HEK293 (cell line): Measurements from ENCODE around the gene CDK10.

Experiments
- CTCF ChIA-PET: fragments of 350-600 bp; formaldehyde crosslinking; extraction: SDS; loops from one replicate; lab custom pipeline; 2021; ENCODE audit warnings: antibody characterized with exemption; lab: Yijun Ruan, JAX
- POLR2A ChIA-PET: fragments of 300-600 bp; formaldehyde crosslinking; extraction: SDS; loops from one replicate; lab custom pipeline; 2020; ENCODE audit warnings: antibody characterized with exemption, inconsistent platforms; lab: Yijun Ruan, JAX
- H3K27ac ChIP-seq: fragments of 200-500 bp; sonication (Bioruptor generic); 2 replicates; pipeline ENCODE4 v1.5.1; 2014; ENCODE audit warnings: low read depth, low read length, control low read depth, inconsistent platforms; ENCODE audit errors: extremely low read depth
- H3K36me3 ChIP-seq, 2 experiments: fragments of 200-500 bp in 1 of 2; sonication (Bioruptor generic) in 1 of 2; 1 replicate in 1 of 2; 2 replicates in 1 of 2; pipeline ENCODE4 v1.5.1; 2014 to 2017; ENCODE audit warnings: inconsistent platforms in 2 of 2, low read length in 2 of 2; ENCODE audit not compliant: control insufficient read depth in 2 of 2, insufficient read depth in 1 of 2
- H3K4me1 ChIP-seq: fragments of 200-500 bp; sonication (Bioruptor generic); 2 replicates; pipeline ENCODE4 v1.5.1; 2014; ENCODE audit warnings: mild to moderate bottlenecking, low read length, inconsistent platforms; ENCODE audit not compliant: control insufficient read depth, insufficient read depth
- H3K4me3 ChIP-seq: 2 replicates; pipeline ENCODE4 v1.5.1; 2011; ENCODE audit warnings: low read depth, mild to moderate bottlenecking, control low read depth, low read length, moderate library complexity
- H3K9me3 ChIP-seq: fragments of 200-500 bp; sonication (Bioruptor generic); 2 replicates; pipeline ENCODE4 v1.5.1; 2014; ENCODE audit warnings: low read depth, low read length, inconsistent platforms; ENCODE audit not compliant: control insufficient read depth, insufficient read depth
- AEBP2 ChIP-seq: fragments of 450-650 bp; formaldehyde crosslinking; IDR thresholded peaks from 2 replicates; pipeline ENCODE4 v1.5.1; 2016; ENCODE audit warnings: missing biosample characterization, missing genetic modification characterization, borderline replicate concordance
- GLIS1 ChIP-seq: fragments of 450-650 bp; formaldehyde crosslinking; IDR thresholded peaks from 2 replicates; pipeline ENCODE4 v1.5.1; 2016; ENCODE audit warnings: missing biosample characterization, missing genetic modification characterization
- KLF8 ChIP-seq: fragments of 450-650 bp; formaldehyde crosslinking; IDR thresholded peaks from 2 replicates; pipeline ENCODE4 v1.5.1; 2016; ENCODE audit warnings: missing biosample characterization, missing genetic modification characterization
- OSR2 ChIP-seq: fragments of 450-650 bp; formaldehyde crosslinking; IDR thresholded peaks from 2 replicates; pipeline ENCODE4 v1.5.1; 2016; ENCODE audit warnings: missing biosample characterization, missing genetic modification characterization
- PRDM6 ChIP-seq: fragments of 450-650 bp; formaldehyde crosslinking; IDR thresholded peaks from 2 replicates; pipeline ENCODE4 v1.5.1; 2017; ENCODE audit warnings: missing biosample characterization, missing genetic modification characterization
- REPIN1 ChIP-seq: fragments of 450-650 bp; formaldehyde crosslinking; IDR thresholded peaks from 2 replicates; pipeline ENCODE4 v1.5.1; 2017; ENCODE audit warnings: missing biosample characterization, missing genetic modification characterization, low read depth
- SETDB1 ChIP-seq: IDR thresholded peaks from one replicate; pipeline ENCODE4 v1.6.1; 2017; ENCODE audit warnings: mild to moderate bottlenecking, low read length, moderate library complexity, mixed read lengths; ENCODE audit not compliant: insufficient read length
- ZNF10 ChIP-seq: fragments of 450-650 bp; formaldehyde crosslinking; IDR thresholded peaks from 2 replicates; pipeline ENCODE4 v1.5.1; 2017; ENCODE audit warnings: missing biosample characterization, missing genetic modification characterization
- ZNF2 ChIP-seq: fragments of 450-650 bp; formaldehyde crosslinking; IDR thresholded peaks from 2 replicates; pipeline ENCODE4 v1.5.1; 2016; ENCODE audit warnings: missing biosample characterization, missing genetic modification characterization
- ZNF223 ChIP-seq: fragments of 450-650 bp; formaldehyde crosslinking; IDR thresholded peaks from 2 replicates; pipeline ENCODE4 v1.5.1; 2016; ENCODE audit warnings: missing biosample characterization, missing genetic modification characterization
- ZNF248 ChIP-seq: fragments of 450-650 bp; formaldehyde crosslinking; IDR thresholded peaks from 2 replicates; pipeline ENCODE4 v1.5.1; 2017; ENCODE audit warnings: missing biosample characterization, missing genetic modification characterization
- ZNF280D ChIP-seq: fragments of 450-650 bp; formaldehyde crosslinking; IDR thresholded peaks from 2 replicates; pipeline ENCODE4 v1.5.1; 2016; ENCODE audit warnings: missing biosample characterization, missing genetic modification characterization
- ZNF324 ChIP-seq: fragments of 450-650 bp; formaldehyde crosslinking; IDR thresholded peaks from 2 replicates; pipeline ENCODE4 v1.5.1; 2016; ENCODE audit warnings: missing biosample characterization, missing genetic modification characterization
- ZNF341 ChIP-seq: fragments of 450-650 bp; formaldehyde crosslinking; IDR thresholded peaks from 2 replicates; pipeline ENCODE4; 2016; ENCODE audit warnings: low read depth, missing biosample characterization, missing genetic modification characterization
- ZNF362 ChIP-seq: fragments of 450-650 bp; formaldehyde crosslinking; IDR thresholded peaks from 2 replicates; pipeline ENCODE4 v1.5.1; 2016; ENCODE audit warnings: missing biosample characterization, missing genetic modification characterization
- ZNF37A ChIP-seq: fragments of 450-650 bp; IDR thresholded peaks from 2 replicates; pipeline ENCODE4 v1.5.1; 2018; ENCODE audit warnings: missing biosample characterization, missing genetic modification characterization
- ZNF394 ChIP-seq: fragments of 450-650 bp; formaldehyde crosslinking; IDR thresholded peaks from 2 replicates; pipeline ENCODE4 v1.5.1; 2016; ENCODE audit warnings: missing biosample characterization, missing genetic modification characterization, mild to moderate bottlenecking, moderate library complexity, borderline replicate concordance
- ZNF416 ChIP-seq: fragments of 450-650 bp; formaldehyde crosslinking; IDR thresholded peaks from 2 replicates; pipeline ENCODE4 v1.5.1; 2016; ENCODE audit warnings: missing biosample characterization, missing genetic modification characterization
- ZNF513 ChIP-seq: fragments of 450-650 bp; IDR thresholded peaks from 2 replicates; pipeline ENCODE4 v1.5.1; 2018; ENCODE audit warnings: missing biosample characterization, missing genetic modification characterization
- ZNF529 ChIP-seq: fragments of 450-650 bp; formaldehyde crosslinking; IDR thresholded peaks from 2 replicates; pipeline ENCODE4 v1.5.1; 2017; ENCODE audit warnings: missing genetic modification characterization, missing biosample characterization; ENCODE audit not compliant: insufficient replicate concordance
- ZNF621 ChIP-seq: fragments of 450-650 bp; formaldehyde crosslinking; IDR thresholded peaks from 2 replicates; pipeline ENCODE4 v1.5.1; 2017; ENCODE audit warnings: missing biosample characterization, missing genetic modification characterization
- ZNF626 ChIP-seq: fragments of 450-650 bp; sonication (Bioruptor Pico); formaldehyde crosslinking; IDR thresholded peaks from 2 replicates; pipeline ENCODE4 v1.5.1; 2018; ENCODE audit warnings: missing biosample characterization, missing genetic modification characterization, inconsistent platforms
- ZNF664 ChIP-seq: fragments of 450-650 bp; formaldehyde crosslinking; IDR thresholded peaks from 2 replicates; pipeline ENCODE4 v1.5.1; 2016; ENCODE audit warnings: missing biosample characterization, missing genetic modification characterization
- ZNF76 ChIP-seq: fragments of 450-650 bp; formaldehyde crosslinking; IDR thresholded peaks from 2 replicates; pipeline ENCODE4; 2016; ENCODE audit warnings: low read depth, missing biosample characterization, missing genetic modification characterization, borderline replicate concordance
- ZNF791 ChIP-seq: fragments of 450-650 bp; formaldehyde crosslinking; IDR thresholded peaks from 2 replicates; pipeline ENCODE4 v1.5.1; 2016; ENCODE audit warnings: missing biosample characterization, missing genetic modification characterization
- TF ChIP-seq, protein P1 (sequence below): fragments of 450-650 bp; formaldehyde crosslinking; IDR thresholded peaks from 2 replicates; pipeline ENCODE4 v1.5.1; 2016; ENCODE audit warnings: missing biosample characterization, missing genetic modification characterization
- TF ChIP-seq, protein P2 (sequence below): fragments of 450-650 bp; formaldehyde crosslinking; IDR thresholded peaks from 2 replicates; pipeline ENCODE4 v1.5.1; 2016; ENCODE audit warnings: missing biosample characterization, missing genetic modification characterization

CDK10 gene

GRCh38 chr16:89678258-89678657 is 8.2 kb upstream of the CDK10 start:
- Histone ChIP-seq H3K4me1 (no peaks in the 10 kb centered on the region), H3K36me3 (no peaks in the 10 kb centered on the region; a peak in 1 of 3 replicates), H3K27ac (no peak overlapping the region), H3K4me3 (no peak overlapping the region), H3K9me3 (no peaks in the 10 kb centered on the region)
- CTCF ChIA-PET: no interaction called here
- POLR2A ChIA-PET: interaction anchor here (0.6 to 1.2 kb wide), 2 partner anchors 8 to 87 kb away, joined by 3 read pairs; partner anchors contain the start of gene CDK10
- no peak for TF ChIP-seq PRDM6 (tag by site-specific recombination)
- no peak for TF ChIP-seq ZNF10 (tag by site-specific recombination)
- no peak for TF ChIP-seq ZNF76 (tag by site-specific recombination)
- peak; percentile 69; the same call in 1 of the 2 replicates for TF ChIP-seq ZNF626
- TF ChIP-seq ZNF513 (tag by site-specific recombination): no peak
- 0 out of 2 replicates have a peak, but pooled peaks have one; percentile 24 for TF ChIP-seq ZNF362 (tag by site-specific recombination)
- TF ChIP-seq GLIS1: no peak
- TF ChIP-seq AEBP2 (tag by site-specific recombination): no peak
- peak; percentile 98 for TF ChIP-seq SETDB1
- no peak for TF ChIP-seq KLF8
- TF ChIP-seq, protein P1, sequence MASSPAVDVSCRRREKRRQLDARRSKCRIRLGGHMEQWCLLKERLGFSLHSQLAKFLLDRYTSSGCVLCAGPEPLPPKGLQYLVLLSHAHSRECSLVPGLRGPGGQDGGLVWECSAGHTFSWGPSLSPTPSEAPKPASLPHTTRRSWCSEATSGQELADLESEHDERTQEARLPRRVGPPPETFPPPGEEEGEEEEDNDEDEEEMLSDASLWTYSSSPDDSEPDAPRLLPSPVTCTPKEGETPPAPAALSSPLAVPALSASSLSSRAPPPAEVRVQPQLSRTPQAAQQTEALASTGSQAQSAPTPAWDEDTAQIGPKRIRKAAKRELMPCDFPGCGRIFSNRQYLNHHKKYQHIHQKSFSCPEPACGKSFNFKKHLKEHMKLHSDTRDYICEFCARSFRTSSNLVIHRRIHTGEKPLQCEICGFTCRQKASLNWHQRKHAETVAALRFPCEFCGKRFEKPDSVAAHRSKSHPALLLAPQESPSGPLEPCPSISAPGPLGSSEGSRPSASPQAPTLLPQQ (tag by site-specific recombination): no peak
- no peak for TF ChIP-seq OSR2 (tag by site-specific recombination)
- no peak for TF ChIP-seq ZNF248
- no peak for TF ChIP-seq ZNF223 (tag by site-specific recombination)
- TF ChIP-seq, protein P2, sequence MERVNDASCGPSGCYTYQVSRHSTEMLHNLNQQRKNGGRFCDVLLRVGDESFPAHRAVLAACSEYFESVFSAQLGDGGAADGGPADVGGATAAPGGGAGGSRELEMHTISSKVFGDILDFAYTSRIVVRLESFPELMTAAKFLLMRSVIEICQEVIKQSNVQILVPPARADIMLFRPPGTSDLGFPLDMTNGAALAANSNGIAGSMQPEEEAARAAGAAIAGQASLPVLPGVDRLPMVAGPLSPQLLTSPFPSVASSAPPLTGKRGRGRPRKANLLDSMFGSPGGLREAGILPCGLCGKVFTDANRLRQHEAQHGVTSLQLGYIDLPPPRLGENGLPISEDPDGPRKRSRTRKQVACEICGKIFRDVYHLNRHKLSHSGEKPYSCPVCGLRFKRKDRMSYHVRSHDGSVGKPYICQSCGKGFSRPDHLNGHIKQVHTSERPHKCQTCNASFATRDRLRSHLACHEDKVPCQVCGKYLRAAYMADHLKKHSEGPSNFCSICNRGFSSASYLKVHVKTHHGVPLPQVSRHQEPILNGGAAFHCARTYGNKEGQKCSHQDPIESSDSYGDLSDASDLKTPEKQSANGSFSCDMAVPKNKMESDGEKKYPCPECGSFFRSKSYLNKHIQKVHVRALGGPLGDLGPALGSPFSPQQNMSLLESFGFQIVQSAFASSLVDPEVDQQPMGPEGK (tag by site-specific recombination): no peak
- TF ChIP-seq ZNF324 (tag by site-specific recombination): no peak
- TF ChIP-seq REPIN1 (tag by site-specific recombination): no peak
- TF ChIP-seq ZNF394 (tag by site-specific recombination): no peak
- no peak for TF ChIP-seq ZNF2
- TF ChIP-seq ZNF37A (tag by site-specific recombination): no peak
- no peak for TF ChIP-seq ZNF416 (tag by site-specific recombination)
- TF ChIP-seq ZNF280D (tag by site-specific recombination): peak; percentile 92
- TF ChIP-seq ZNF529 (tag by site-specific recombination): peak; percentile 23
- no peak for TF ChIP-seq ZNF791 (tag by site-specific recombination)
- no peak for TF ChIP-seq ZNF664
- no peak for TF ChIP-seq ZNF621 (tag by site-specific recombination)
- no peak for TF ChIP-seq ZNF341
